T-cell (primary cell): ENCODE results near the gene ROBO1. TPM values are rescaled to one million over a fixed set of nuclear protein-coding genes. Genes with fewer than 3 reads are reported as not detected.

Experiments used
- ATAC-seq, 4 experiments: fragments of 200-7000 bp in 3 of 4; fragments of 150-1000 bp in 1 of 4; cut with Tn5 transposase; replicated peaks in 1 of 4; 1 replicate in 3 of 4; 2 replicates in 1 of 4; pipeline ENCODE4 v1.10.0; 2021; ENCODE audit warnings: moderate library complexity in 3 of 4, mild to moderate bottlenecking in 2 of 4, moderate number of reproducible peaks in 1 of 4
- CTCF ChIA-PET, 2 donors: fragments of 300-600 bp; sonication (Branson Sonifier 250); formaldehyde crosslinking; loops; one replicate each; lab custom pipeline; 2022; ENCODE audit warnings: antibody characterized with exemption in 2 of 2; lab: Charles Lee
- POLR2A ChIA-PET, 2 donors: fragments of 300-600 bp; sonication (Branson Sonifier 250); formaldehyde crosslinking; loops; one replicate each; lab custom pipeline; 2022; ENCODE audit warnings: antibody characterized with exemption in 2 of 2; lab: Charles Lee
- DNase-seq, 35 experiments: peaks; one replicate each; pipeline versions ENCODE4 v3.0.0 to v3.0.0-alpha.2; 2013 to 2023
- H3K27ac ChIP-seq: one replicate; pipeline ENCODE4 v1.5.1; 2013; ENCODE audit warnings: low read length
- H3K27me3 ChIP-seq, 2 experiments: replicated peaks in 1 of 2; 1 replicate in 1 of 2; 2 replicates in 1 of 2; pipeline versions ENCODE4 v1.6.1 to v1.7.0; 2013; ENCODE audit warnings: low read length in 1 of 2, mixed read lengths in 1 of 2; ENCODE audit not compliant: control insufficient read depth in 2 of 2, insufficient read depth in 2 of 2; ENCODE audit errors: extremely low read depth in 1 of 2
- H3K36me3 ChIP-seq, 2 donors: 1 replicate in 1 of 2; 2 replicates in 1 of 2; pipeline versions ENCODE4 v1.6.1 to v1.7.0; 2013; ENCODE audit warnings: low read length in 1 of 2; ENCODE audit not compliant: control insufficient read depth in 2 of 2, insufficient read depth in 1 of 2; ENCODE audit errors: extremely low read depth in 1 of 2
- H3K4me1 ChIP-seq, 2 experiments: 1 replicate in 1 of 2; 2 replicates in 1 of 2; pipeline versions ENCODE4 v1.6.1 to v1.7.0; 2013; ENCODE audit warnings: low read length in 2 of 2, mixed read lengths in 1 of 2; ENCODE audit not compliant: insufficient read depth in 2 of 2, control insufficient read depth in 1 of 2; ENCODE audit errors: extremely low read depth in 1 of 2
- H3K4me3 ChIP-seq, 2 donors: 1 replicate in 1 of 2; 2 replicates in 1 of 2; pipeline versions ENCODE4 v1.5.1 to v1.7.0; 2013; ENCODE audit warnings: mild to moderate bottlenecking in 2 of 2, low read length in 1 of 2, moderate library complexity in 1 of 2; ENCODE audit not compliant: control insufficient read depth in 1 of 2; ENCODE audit errors: extremely low read depth in 1 of 2
- H3K9me3 ChIP-seq: 2 replicates; pipeline ENCODE4 v1.7.0; 2013
- H3K27ac Mint-ChIP-seq, 2 donors: one replicate each; pipeline ENCODE4 v1.8.0; 2020 to 2021; ENCODE audit warnings: mild to moderate bottlenecking in 2 of 2, mixed read lengths in 2 of 2
- H3K27me3 Mint-ChIP-seq, 2 donors: one replicate each; pipeline ENCODE4 v1.8.0; 2021 to 2022; ENCODE audit warnings: mixed read lengths in 2 of 2
- H3K36me3 Mint-ChIP-seq: one replicate; pipeline ENCODE4 v1.8.0; 2021; ENCODE audit warnings: mixed read lengths
- H3K4me1 Mint-ChIP-seq, 3 donors: one replicate each; pipeline ENCODE4 v1.8.0; 2020 to 2022; ENCODE audit warnings: mixed read lengths in 3 of 3, mild to moderate bottlenecking in 1 of 3
- H3K4me3 Mint-ChIP-seq, 3 donors: one replicate each; pipeline ENCODE4 v1.8.0; 2020 to 2022; ENCODE audit warnings: mild to moderate bottlenecking in 3 of 3, mixed read lengths in 3 of 3, moderate library complexity in 3 of 3
- H3K9me3 Mint-ChIP-seq, 3 donors: one replicate each; pipeline ENCODE4 v1.8.0; 2020 to 2022; ENCODE audit warnings: mixed read lengths in 3 of 3
- WGBS: methylation state at CpG from one replicate; pipeline ENCODE4 v1.1.5; 2013; ENCODE audit warnings: missing lambda C conversion rate; ENCODE audit not compliant: insufficient coverage; 5-methylcytosine and 5-hydroxymethylcytosine counted together
- total RNA-seq, 35 experiments: library from RNA in 6 of 35; stranded (reverse) in 6 of 35; fragments of 120-200 nt in 1 of 35; gene quantifications; one replicate each; pipeline versions ENCODE4 v1.2.1 to v1.2.4 and lab custom pipeline; 2013 to 2026

ROBO1 gene
- total RNA-seq, 5 donors from 2014 or later (not counting 1 experiment from before 2014, with no cell fraction given) = 0.20 to 2.4 (median 1.7) TPM

GRCh38 chr3:79364784-79365183, 403.0 kb downstream of the ROBO1 start:
- Histone ChIP-seq H3K4me3 (no peak overlapping the region), H3K36me3 (no peaks in the 10 kb centered on the region), H3K4me1 (no peaks in the 10 kb centered on the region), H3K27me3 (no peaks in the 10 kb centered on the region), H3K27ac (no peak overlapping the region), H3K9me3 (no peaks in the 10 kb centered on the region)
- H3K9me3 Mint-ChIP-seq = peaks cover 6 to 8% (median 7%) of the 10 kb centered on the region in 3 donors
- H3K36me3 Mint-ChIP-seq = no peaks in the 10 kb centered on the region
- H3K27ac Mint-ChIP-seq = no peak overlapping the region
- no peaks in the 10 kb centered on the region for H3K4me1 Mint-ChIP-seq
- POLR2A ChIA-PET = no interaction called here
- H3K4me3 Mint-ChIP-seq = no peak overlapping the region
- CTCF ChIA-PET = no interaction called here
- DNase-seq (no peak), ATAC-seq (no peak)
- 72% methylated on average over 3 of the region's 5 CpGs for WGBS
- H3K27me3 Mint-ChIP-seq = no peaks in the 10 kb centered on the region

GRCh38 chr3:79362571-79363270, 405.1 kb downstream of the ROBO1 start:
- CTCF ChIA-PET = no interaction called here
- Mint-ChIP-seq H3K27ac (no peak overlapping the region), H3K27me3 (no peaks in the 10 kb centered on the region), H3K36me3 (no peaks in the 10 kb centered on the region), H3K9me3 (peaks cover 0 to 11% (median 7%) of the 10 kb centered on the region in 3 donors), H3K4me1 (no peaks in the 10 kb centered on the region), H3K4me3 (no peak overlapping the region)
- no peaks in the 10 kb centered on the region for H3K27me3 ChIP-seq
- H3K9me3 ChIP-seq = no peaks in the 10 kb centered on the region
- POLR2A ChIA-PET = no interaction called here
- no peaks in the 10 kb centered on the region for H3K4me1 ChIP-seq
- no CpG with 5 or more reads among the region's 3 CpGs for WGBS
- DNase-seq (no peak), ATAC-seq (no peak)
- no peak overlapping the region for H3K27ac ChIP-seq
- no peak overlapping the region for H3K4me3 ChIP-seq
- no peaks in the 10 kb centered on the region for H3K36me3 ChIP-seq

GRCh38 chr3:79361748-79362378, 405.9 kb downstream of the ROBO1 start:
- H3K4me3 Mint-ChIP-seq = no peak overlapping the region
- CTCF ChIA-PET = interaction anchor here in 1 of 2 donors (0.5 kb wide), 1 partner anchor 445 kb away, joined by 3 read pairs; no protein-coding TSS in a partner anchor
- H3K9me3 Mint-ChIP-seq = peaks cover 0 to 11% (median 7%) of the 10 kb centered on the region in 3 donors
- POLR2A ChIA-PET = no interaction called here
- no peaks in the 10 kb centered on the region for H3K4me1 Mint-ChIP-seq
- ATAC-seq (no peak), DNase-seq (peak in 1 of 35 experiments; percentile 0)
- H3K27ac Mint-ChIP-seq = no peak overlapping the region
- Histone ChIP-seq H3K4me3 (no peak overlapping the region), H3K4me1 (no peaks in the 10 kb centered on the region), H3K27me3 (no peaks in the 10 kb centered on the region), H3K9me3 (no peaks in the 10 kb centered on the region), H3K27ac (no peak overlapping the region), H3K36me3 (no peaks in the 10 kb centered on the region)
- H3K27me3 Mint-ChIP-seq = no peaks in the 10 kb centered on the region
- no CpG with 5 or more reads among the region's 7 CpGs for WGBS
- H3K36me3 Mint-ChIP-seq = no peaks in the 10 kb centered on the region

GRCh38 chr3:79358327-79358726, 409.5 kb downstream of the ROBO1 start:
- peaks cover 5 to 7% (median 7%) of the 10 kb centered on the region in 3 donors for H3K9me3 Mint-ChIP-seq
- H3K4me1 Mint-ChIP-seq = no peaks in the 10 kb centered on the region
- ChIA-PET CTCF (no interaction called here), POLR2A (no interaction called here)
- H3K4me1 ChIP-seq = no peaks in the 10 kb centered on the region
- H3K27ac ChIP-seq = no peak overlapping the region
- H3K27me3 ChIP-seq = no peaks in the 10 kb centered on the region
- no CpG with 5 or more reads among the region's 4 CpGs for WGBS
- no peak overlapping the region for H3K27ac Mint-ChIP-seq
- no peaks in the 10 kb centered on the region for H3K9me3 ChIP-seq
- H3K36me3 ChIP-seq = no peaks in the 10 kb centered on the region
- no peak overlapping the region for H3K4me3 Mint-ChIP-seq
- no peak for DNase-seq
- no peaks in the 10 kb centered on the region for H3K27me3 Mint-ChIP-seq
- no peak overlapping the region for H3K4me3 ChIP-seq
- H3K36me3 Mint-ChIP-seq = no peaks in the 10 kb centered on the region
- ATAC-seq = no peak

- Histone ChIP-seq H3K4me1 (no peaks in the 10 kb centered on the region), H3K36me3 (no peaks in the 10 kb centered on the region), H3K9me3 (no peaks in the 10 kb centered on the region), H3K27me3 (no peaks in the 10 kb centered on the region), H3K27ac (no peak overlapping the region), H3K4me3 (no peak overlapping the region)
- peaks cover 5 to 9% (median 9%) of the 10 kb centered on the region in 3 donors for H3K9me3 Mint-ChIP-seq
- no peak overlapping the region for H3K4me3 Mint-ChIP-seq
- H3K27ac Mint-ChIP-seq = no peak overlapping the region
- H3K27me3 Mint-ChIP-seq = no peaks in the 10 kb centered on the region
- ChIA-PET CTCF (no interaction called here), POLR2A (no interaction called here)
- DNase-seq = no peak
- no peaks in the 10 kb centered on the region for H3K36me3 Mint-ChIP-seq
- no peak for ATAC-seq
- no peaks in the 10 kb centered on the region for H3K4me1 Mint-ChIP-seq
- 93% methylated on average over 2 of the region's 3 CpGs for WGBS
Measured at GRCh38 chr3:79354179-79354688, 413.6 kb downstream of the ROBO1 start.

GRCh38 chr3:79351699-79352098, 416.1 kb downstream of the ROBO1 start:
- H3K9me3 ChIP-seq = no peaks in the 10 kb centered on the region
- H3K27ac ChIP-seq = no peak overlapping the region
- POLR2A ChIA-PET = no interaction called here
- no peaks in the 10 kb centered on the region for H3K27me3 ChIP-seq
- Mint-ChIP-seq H3K36me3 (no peaks in the 10 kb centered on the region), H3K4me3 (no peak overlapping the region), H3K27me3 (no peaks in the 10 kb centered on the region), H3K9me3 (peaks cover 5 to 13% (median 11%) of the 10 kb centered on the region in 3 donors), H3K27ac (no peak overlapping the region), H3K4me1 (no peaks in the 10 kb centered on the region)
- no peak for DNase-seq
- WGBS = 50% methylated on average over 1 of the region's 2 CpGs
- H3K36me3 ChIP-seq = no peaks in the 10 kb centered on the region
- ATAC-seq = no peak
- CTCF ChIA-PET = interaction anchor here in 1 of 2 donors (0.6 kb wide), 1 partner anchor 148 kb away, joined by 3 read pairs; no protein-coding TSS in a partner anchor
- no peak overlapping the region for H3K4me3 ChIP-seq
- no peaks in the 10 kb centered on the region for H3K4me1 ChIP-seq
